Hematopoietic multipotent progenitor cell treated with erythropoietin and hydrocortisone succinate and interleukin-3 and kit ligand, for 6 days (in vitro differentiated cells): ENCODE data around the gene C2CD5.

Source experiments
- DNase-seq: peaks from one replicate; pipeline ENCODE4 v3.0.0-alpha.2; 2015

Gene C2CD5

GRCh38 chr12:22544038-22544979, at the start of gene C2CD5:
Gene C2CD5, minus strand, starts transcription at chr12:22544542. Its CDS starts 392 bp downstream, at chr12:22544150.
- DNase-seq = peak; percentile 99

GRCh38 chr12:22593864-22594263, 49.5 kb upstream of the C2CD5 start:
- DNase-seq = no peak

GRCh38 chr12:22588817-22589216, 44.5 kb upstream of the C2CD5 start:
- DNase-seq = no peak

DNA sequence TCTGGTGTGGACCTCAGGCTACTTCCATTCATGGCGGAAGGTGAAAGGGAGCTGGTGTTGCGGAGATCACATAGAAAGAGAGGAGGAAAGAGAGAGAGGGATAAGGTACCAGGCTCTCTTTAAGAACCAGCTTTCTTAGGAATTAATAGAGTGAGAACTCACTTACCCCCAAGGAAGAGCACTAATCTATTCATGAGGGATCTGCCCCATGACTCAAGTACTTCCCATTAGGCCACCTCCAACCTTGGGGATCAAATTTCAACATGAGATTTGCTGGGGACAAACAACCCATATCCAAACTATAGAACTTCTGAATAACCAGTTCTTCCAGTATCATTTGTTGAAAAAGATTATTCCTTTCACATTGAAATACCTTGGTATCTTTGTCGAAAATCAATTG, 34.0 kb upstream of the C2CD5 start:
- no peak for DNase-seq

- DNase-seq = no peak
These were observed 33.3 kb upstream of the C2CD5 start for GRCh38 chr12:22577667-22578066.

DNA sequence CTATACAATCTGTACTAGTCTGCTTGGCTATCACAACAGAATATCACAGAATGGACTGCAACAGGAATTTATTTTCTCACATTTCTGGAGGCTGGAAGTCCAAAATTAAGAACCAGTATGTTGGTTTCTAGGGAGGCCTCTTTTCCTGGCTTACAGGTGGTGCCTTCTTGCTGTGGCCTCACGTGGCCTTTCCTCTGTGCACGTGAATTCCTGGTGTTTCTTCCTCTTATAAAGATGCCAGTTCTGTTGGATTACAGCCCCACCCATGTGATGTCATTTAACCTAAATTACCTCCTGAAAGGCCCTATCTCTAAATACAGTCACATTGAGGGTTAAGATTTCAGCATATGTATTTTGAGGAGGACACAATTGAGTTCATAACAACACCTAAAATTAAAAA, 32.1 kb upstream of the C2CD5 start:
- DNase-seq = peak; percentile 12

DNA sequence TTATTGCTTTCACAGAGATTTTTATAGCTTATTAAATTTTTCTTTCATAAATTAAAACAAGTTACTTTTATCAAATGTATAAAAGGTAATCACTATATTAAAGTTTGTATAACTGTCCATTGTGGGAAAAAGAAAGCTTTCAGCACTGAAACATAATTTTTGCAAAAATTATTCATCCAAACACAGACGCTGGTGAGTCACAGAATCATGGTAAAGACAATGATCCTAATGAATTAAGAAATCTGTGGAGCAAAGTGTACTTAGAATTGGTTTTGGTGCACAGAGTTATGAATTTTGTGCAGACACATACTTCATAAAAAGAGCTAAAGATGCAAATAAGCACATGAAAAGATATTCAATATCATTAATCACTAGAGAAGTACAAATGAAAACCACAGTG, 31.7 kb upstream of the C2CD5 start:
- no peak for DNase-seq

GRCh38 chr12:22574921-22575320, 30.6 kb upstream of the C2CD5 start:
- DNase-seq = no peak

DNA sequence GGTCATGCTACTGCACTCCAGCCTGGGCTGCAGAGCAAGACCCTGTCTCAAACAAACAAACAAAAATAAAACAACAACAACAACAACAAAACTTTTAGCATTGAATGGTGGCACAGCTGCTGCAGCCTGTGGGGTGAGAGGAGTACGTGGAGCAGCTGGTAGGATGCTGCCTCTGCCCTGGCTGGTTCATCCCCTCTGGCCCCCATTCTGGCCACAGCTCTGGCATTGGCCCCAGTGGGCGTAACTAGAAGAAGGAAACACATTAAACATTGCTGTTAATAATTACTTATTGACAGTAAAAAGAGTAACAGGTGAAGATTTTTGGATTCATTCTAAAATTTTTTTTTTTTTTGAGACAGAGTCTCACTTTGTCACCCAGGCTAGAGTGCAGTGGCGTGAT, 28.8 kb upstream of the C2CD5 start:
- DNase-seq = no peak

GRCh38 chr12:22569253-22569652, 24.9 kb upstream of the C2CD5 start:
- no peak for DNase-seq

GRCh38 chr12:22562036-22563028, 18.0 kb upstream of the C2CD5 start:
- DNase-seq = peak; percentile 49

DNA sequence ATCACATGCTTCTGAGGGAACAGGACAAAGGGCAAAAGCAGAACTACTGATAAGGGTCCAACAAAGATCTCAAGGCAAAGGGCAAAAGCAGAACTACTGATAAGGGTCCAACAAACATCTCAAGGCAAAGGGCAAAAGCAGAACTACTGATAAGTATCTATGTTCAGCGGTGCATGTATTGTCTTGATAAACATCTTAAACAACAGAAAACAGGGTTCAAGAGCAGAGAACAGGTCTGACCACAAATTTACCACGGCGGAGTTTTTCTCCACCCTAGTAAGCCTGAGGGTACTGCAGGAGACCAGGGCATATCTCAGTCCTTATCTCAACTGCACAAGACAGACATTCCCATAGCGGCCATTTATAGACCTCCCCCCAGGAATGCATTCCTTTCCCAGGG, 10.4 kb upstream of the C2CD5 start:
- DNase-seq = peak; percentile 37

- DNase-seq = no peak
These were observed 7.3 kb upstream of the C2CD5 start for GRCh38 chr12:22551624-22552023.

GRCh38 chr12:22545255-22545654, 913 bp upstream of the C2CD5 start:
- no peak for DNase-seq

GRCh38 chr12:22543246-22544037, 900 bp downstream of the C2CD5 start:
- DNase-seq = peak; percentile 61

GRCh38 chr12:22541496-22542155, 2.7 kb downstream of the C2CD5 start:
- peak; percentile 18 for DNase-seq

GRCh38 chr12:22539055-22539454, 5.3 kb downstream of the C2CD5 start:
- peak; percentile 70 for DNase-seq

- no peak for DNase-seq
These were observed 6.0 kb downstream of the C2CD5 start for GRCh38 chr12:22538311-22538710.

DNA sequence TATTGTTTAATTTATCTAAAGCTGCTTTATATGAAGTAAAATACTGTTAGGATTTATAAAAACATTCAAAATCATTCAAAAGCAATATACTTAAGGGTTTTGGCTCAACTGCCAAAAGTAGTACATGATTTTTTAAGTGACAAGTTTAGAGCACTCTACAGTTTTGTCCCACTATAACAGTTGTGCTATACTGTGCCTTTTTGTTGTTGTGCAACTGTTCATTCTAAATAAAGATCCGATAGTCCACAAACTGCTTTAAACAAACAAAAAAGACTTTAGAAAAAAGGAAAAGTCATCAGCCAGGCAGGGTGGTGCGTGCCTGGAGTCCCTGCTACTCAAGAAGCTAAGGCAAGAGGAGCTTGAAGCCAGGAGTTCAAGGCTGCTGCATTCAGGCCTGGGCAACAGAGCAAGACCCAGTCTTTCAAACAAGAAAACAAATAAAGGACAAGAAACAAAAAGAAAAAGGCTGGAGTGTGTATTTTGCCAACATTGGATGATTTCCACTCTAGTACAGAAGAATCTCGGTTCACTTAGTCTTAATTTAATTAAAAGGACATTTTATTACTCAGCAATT, 7.3 kb downstream of the C2CD5 start:
- no peak for DNase-seq

- DNase-seq = no peak
These were observed 7.9 kb downstream of the C2CD5 start for GRCh38 chr12:22536346-22536945.

- DNase-seq = no peak
These were observed 8.9 kb downstream of the C2CD5 start for GRCh38 chr12:22535478-22535877.
